Hepatocyte (in vitro differentiated cells): ENCODE measurements around the gene SNAP25. TPM values are rescaled to one million over a fixed set of nuclear protein-coding genes. Genes with fewer than 3 reads are reported as not detected.
A peak's percentile ranks its signal among the peaks of the same experiment; 100 is the strongest.

Experiments
- DNase-seq: peaks from one replicate; pipeline ENCODE4 v3.0.0-alpha.2; 2016; ENCODE audit warnings: low spot score
- H2AFZ ChIP-seq: fragments of 200-600 bp; sonication (generic); 2 replicates; pipeline ENCODE4 v1.6.0; 2016; ENCODE audit warnings: antibody characterized with exemption, mild to moderate bottlenecking
- H3K27ac ChIP-seq: fragments of 200-600 bp; sonication (generic); 2 replicates; pipeline ENCODE4 v1.5.1; 2016; ENCODE audit warnings: mild to moderate bottlenecking
- H3K27me3 ChIP-seq: fragments of 200-600 bp; sonication (generic); 2 replicates; pipeline ENCODE4 v1.6.1; 2016
- H3K36me3 ChIP-seq: fragments of 200-600 bp; sonication (generic); replicated peaks from 2 replicates; pipeline ENCODE4 v1.5.1; 2016; ENCODE audit warnings: low read depth; ENCODE audit not compliant: insufficient read depth
- H3K4me1 ChIP-seq: fragments of 200-600 bp; sonication (generic); 2 replicates; pipeline ENCODE4 v1.5.1; 2016; ENCODE audit warnings: mild to moderate bottlenecking, moderate library complexity; ENCODE audit not compliant: insufficient read depth
- H3K4me2 ChIP-seq: fragments of 200-600 bp; sonication (generic); 2 replicates; pipeline ENCODE4 v1.6.0; 2016
- H3K4me3 ChIP-seq: fragments of 200-600 bp; sonication (generic); 2 replicates; pipeline ENCODE4 v1.5.1; 2016; ENCODE audit warnings: mild to moderate bottlenecking
- H3K79me2 ChIP-seq: fragments of 200-600 bp; sonication (generic); 2 replicates; pipeline ENCODE4 v1.6.0; 2017; ENCODE audit warnings: mild to moderate bottlenecking
- H3K9me2 ChIP-seq: fragments of 200-600 bp; sonication (generic); replicated peaks from 2 replicates; pipeline ENCODE4 v1.6.0; 2017; ENCODE audit warnings: mild to moderate bottlenecking; ENCODE audit not compliant: insufficient read depth
- H3K9me3 ChIP-seq: fragments of 200-600 bp; sonication (generic); 2 replicates; pipeline ENCODE4 v1.5.1; 2016; ENCODE audit warnings: low read depth, mild to moderate bottlenecking
- H4K20me1 ChIP-seq: fragments of 200-600 bp; sonication (generic); 2 replicates; pipeline ENCODE4 v1.6.0; 2016; ENCODE audit warnings: mild to moderate bottlenecking; ENCODE audit not compliant: insufficient read depth, poor library complexity, severe bottlenecking
- EZH2 ChIP-seq: fragments of 200-600 bp; sonication (generic); IDR thresholded peaks from 2 replicates; pipeline ENCODE4 v1.6.1; 2016; ENCODE audit warnings: antibody characterized with exemption, mild to moderate bottlenecking, borderline replicate concordance
- EZH2phosphoT487 ChIP-seq: fragments of 200-600 bp; sonication (generic); IDR thresholded peaks from one replicate; pipeline ENCODE4 v1.6.1; 2018; ENCODE audit warnings: antibody characterized with exemption, mild to moderate bottlenecking, low read depth, moderate library complexity; ENCODE audit not compliant: unreplicated experiment, severe bottlenecking
- WGBS: methylation state at CpG from one replicate; pipeline ENCODE4 v1.1.6; 2016; ENCODE audit warnings: low lambda C conversion rate; ENCODE audit errors: missing lambda C conversion rate; 5-methylcytosine and 5-hydroxymethylcytosine counted together
- polyA plus RNA-seq: library from polyadenylated mRNA; unstranded; fragments of >200 nt; fragmentation: Nextera tagmentation; extraction: Ambion mirVana; gene quantifications from 2 replicates; pipeline ENCODE4 v1.2.1, GENCODE V29; 2016
- total RNA-seq: library from RNA; depleted of rRNA; stranded (reverse); fragments of >200 nt; gene quantifications from 2 replicates; pipeline ENCODE4 v1.2.3, GENCODE V29; 2014
- TF ChIP-seq, protein P1 (sequence below): fragments of 200-600 bp; sonication (generic); IDR thresholded peaks from 2 replicates; pipeline ENCODE4 v1.5.1; 2016; ENCODE audit warnings: antibody characterized with exemption, mild to moderate bottlenecking; ENCODE audit not compliant: poor library complexity

SNAP25 gene
- total and polyA plus RNA-seq, 2 experiments from 2014 or later: 3.7 to 5.2 TPM

DNA sequence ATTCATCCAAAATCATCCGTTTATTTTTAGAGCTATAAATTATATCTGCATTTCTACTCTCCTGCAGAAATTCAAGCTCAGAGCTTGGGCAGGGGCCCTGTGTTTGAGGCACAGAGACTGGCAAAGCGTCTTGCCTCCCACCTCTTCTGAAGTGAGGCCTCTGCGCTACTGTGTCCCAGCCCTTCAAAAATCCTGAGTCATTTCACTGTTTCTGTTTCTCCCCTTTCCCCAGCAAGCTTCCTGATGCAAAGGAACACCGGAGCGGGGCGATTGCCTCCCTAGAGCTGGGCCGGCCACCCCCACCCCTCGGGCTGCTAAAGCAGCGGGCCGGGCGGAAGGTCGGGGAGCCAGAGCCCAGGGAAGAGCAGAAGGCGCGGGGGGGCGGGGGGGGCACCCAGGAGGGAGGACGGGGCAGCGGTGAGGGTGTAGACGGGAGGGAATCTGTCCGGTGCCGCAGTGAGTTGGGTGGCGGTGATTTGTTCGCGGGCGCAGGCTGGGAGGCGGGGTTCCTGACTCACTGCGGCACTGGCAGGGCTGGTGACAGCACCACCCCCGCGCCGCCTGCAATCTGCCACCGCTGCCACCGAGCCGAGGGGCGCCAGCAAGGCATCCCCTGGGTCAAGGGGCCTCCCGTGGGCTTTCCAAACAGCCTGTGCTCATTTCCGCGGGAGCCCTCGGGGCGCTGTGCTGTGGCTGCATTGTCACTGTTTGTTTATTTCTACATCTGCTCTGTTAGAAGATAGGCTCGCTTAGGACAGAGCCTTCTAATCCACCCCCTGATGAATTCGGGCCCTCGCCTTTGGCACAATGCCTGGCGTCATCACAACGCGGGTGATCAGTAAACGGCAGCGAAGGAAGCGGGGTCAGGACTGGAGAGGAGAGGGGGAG, 46.5 kb upstream of the SNAP25 start:
- 6% methylated on average over 27 of the region's 47 CpGs for WGBS
- Histone ChIP-seq H3K36me3 (no peaks in the 10 kb centered on the region), H3K27me3 (peaks cover 21% of the 10 kb centered on the region), H3K4me1 (peaks cover 4% of the 10 kb centered on the region), H4K20me1 (no peaks in the 10 kb centered on the region), H2AFZ (peak overlapping the region; percentile 86), H3K27ac (peak overlapping the region; percentile 34), H3K4me2 (peak overlapping the region; percentile 93), H3K9me3 (no peaks in the 10 kb centered on the region), H3K79me2 (no peaks in the 10 kb centered on the region), H3K9me2 (no peaks in the 10 kb centered on the region), H3K4me3 (peak overlapping the region; percentile 48)
- peak; percentile 67 for DNase-seq
- TF ChIP-seq, protein P1, sequence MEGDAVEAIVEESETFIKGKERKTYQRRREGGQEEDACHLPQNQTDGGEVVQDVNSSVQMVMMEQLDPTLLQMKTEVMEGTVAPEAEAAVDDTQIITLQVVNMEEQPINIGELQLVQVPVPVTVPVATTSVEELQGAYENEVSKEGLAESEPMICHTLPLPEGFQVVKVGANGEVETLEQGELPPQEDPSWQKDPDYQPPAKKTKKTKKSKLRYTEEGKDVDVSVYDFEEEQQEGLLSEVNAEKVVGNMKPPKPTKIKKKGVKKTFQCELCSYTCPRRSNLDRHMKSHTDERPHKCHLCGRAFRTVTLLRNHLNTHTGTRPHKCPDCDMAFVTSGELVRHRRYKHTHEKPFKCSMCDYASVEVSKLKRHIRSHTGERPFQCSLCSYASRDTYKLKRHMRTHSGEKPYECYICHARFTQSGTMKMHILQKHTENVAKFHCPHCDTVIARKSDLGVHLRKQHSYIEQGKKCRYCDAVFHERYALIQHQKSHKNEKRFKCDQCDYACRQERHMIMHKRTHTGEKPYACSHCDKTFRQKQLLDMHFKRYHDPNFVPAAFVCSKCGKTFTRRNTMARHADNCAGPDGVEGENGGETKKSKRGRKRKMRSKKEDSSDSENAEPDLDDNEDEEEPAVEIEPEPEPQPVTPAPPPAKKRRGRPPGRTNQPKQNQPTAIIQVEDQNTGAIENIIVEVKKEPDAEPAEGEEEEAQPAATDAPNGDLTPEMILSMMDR: peak; percentile 6
- TF ChIP-seq EZH2: no peak
- TF ChIP-seq EZH2phosphoT487: no peak

DNA sequence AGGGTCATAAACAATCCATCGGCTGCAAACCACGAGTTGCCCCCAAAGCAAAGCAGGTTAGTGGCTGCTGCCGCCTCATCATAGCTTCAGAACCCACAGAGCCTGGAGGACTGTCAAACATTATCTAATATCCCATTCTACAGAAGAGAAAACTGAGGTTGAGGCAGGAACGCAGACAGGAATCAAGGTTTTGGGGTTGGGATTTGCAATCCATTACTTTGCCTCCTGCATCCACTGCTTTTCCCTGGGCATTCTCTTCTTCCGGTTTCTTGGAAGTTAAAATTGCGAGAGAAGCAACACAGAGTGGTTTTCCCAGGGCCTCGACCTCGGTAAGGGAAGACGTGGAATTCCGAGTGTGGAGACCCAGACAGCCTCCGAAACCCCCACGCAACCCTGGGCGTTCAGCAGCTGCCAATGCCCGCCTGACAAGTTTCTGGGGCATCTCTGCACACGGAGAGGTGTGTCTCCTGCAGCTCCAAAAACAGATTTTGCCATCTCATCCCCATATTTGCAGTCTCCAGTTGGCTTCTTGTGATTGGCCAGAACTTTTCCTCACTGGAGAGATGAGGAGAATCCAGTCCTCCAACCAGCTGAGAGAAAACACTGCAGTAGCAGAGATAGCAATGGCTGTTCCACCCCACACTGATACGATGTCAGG, 45.5 kb upstream of the SNAP25 start:
- no peaks in the 10 kb centered on the region for H3K79me2 ChIP-seq
- H3K27ac ChIP-seq: no peak overlapping the region
- no peak overlapping the region for H3K4me3 ChIP-seq
- DNase-seq: no peak
- peak overlapping the region; percentile 86 for H2AFZ ChIP-seq
- H3K27me3 ChIP-seq: peaks cover 21% of the 10 kb centered on the region
- TF ChIP-seq EZH2phosphoT487 (no peak), EZH2 (no peak)
- TF ChIP-seq, protein P1: no peak
- 86% methylated on average over 16 of the region's 16 CpGs for WGBS
- H4K20me1 ChIP-seq: no peaks in the 10 kb centered on the region
- H3K4me2 ChIP-seq: peak overlapping the region; percentile 93
- peaks cover 4% of the 10 kb centered on the region for H3K4me1 ChIP-seq
- no peaks in the 10 kb centered on the region for H3K36me3 ChIP-seq
- H3K9me3 ChIP-seq: no peaks in the 10 kb centered on the region
- no peaks in the 10 kb centered on the region for H3K9me2 ChIP-seq

DNA sequence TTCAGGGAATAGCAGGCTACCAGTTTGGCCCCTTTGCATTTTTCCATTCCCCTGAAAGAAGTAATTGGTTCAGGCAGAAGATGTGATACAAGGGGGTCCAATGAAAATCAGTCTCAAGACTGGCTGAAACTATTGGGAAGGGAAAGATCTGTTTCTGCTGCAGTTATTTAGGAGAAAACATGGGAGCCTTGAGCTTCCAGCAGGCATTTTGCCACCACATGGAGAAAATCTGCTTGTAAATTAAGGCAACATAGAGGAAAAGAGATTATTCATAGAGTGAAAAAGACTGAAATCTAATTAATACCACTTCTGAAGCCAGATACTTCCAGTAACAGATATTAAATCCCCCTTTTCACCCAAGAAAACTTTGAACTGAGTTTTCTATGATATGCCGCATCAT, 44.2 kb upstream of the SNAP25 start:
- Histone ChIP-seq H3K36me3 (no peaks in the 10 kb centered on the region), H4K20me1 (no peaks in the 10 kb centered on the region), H3K4me1 (peaks cover 4% of the 10 kb centered on the region), H3K4me3 (no peak overlapping the region), H3K27me3 (peaks cover 21% of the 10 kb centered on the region), H3K79me2 (no peaks in the 10 kb centered on the region), H2AFZ (no peak overlapping the region), H3K9me2 (no peaks in the 10 kb centered on the region), H3K27ac (no peak overlapping the region), H3K4me2 (no peak overlapping the region), H3K9me3 (no peaks in the 10 kb centered on the region)
- no peak for DNase-seq
- whole genome bisulfite sequencing: 94% methylated on average over 1 of the region's 1 CpG
- TF ChIP-seq, protein P1: no peak
- no peak for TF ChIP-seq EZH2
